ENCODE results near the gene ALG12. TPM values are rescaled to one million over a fixed set of nuclear protein-coding genes. Genes with fewer than 3 reads are reported as not detected.

ALG12 gene
- total RNA-seq, 1 donor from 2014 or later = 14.3 TPM

DNA sequence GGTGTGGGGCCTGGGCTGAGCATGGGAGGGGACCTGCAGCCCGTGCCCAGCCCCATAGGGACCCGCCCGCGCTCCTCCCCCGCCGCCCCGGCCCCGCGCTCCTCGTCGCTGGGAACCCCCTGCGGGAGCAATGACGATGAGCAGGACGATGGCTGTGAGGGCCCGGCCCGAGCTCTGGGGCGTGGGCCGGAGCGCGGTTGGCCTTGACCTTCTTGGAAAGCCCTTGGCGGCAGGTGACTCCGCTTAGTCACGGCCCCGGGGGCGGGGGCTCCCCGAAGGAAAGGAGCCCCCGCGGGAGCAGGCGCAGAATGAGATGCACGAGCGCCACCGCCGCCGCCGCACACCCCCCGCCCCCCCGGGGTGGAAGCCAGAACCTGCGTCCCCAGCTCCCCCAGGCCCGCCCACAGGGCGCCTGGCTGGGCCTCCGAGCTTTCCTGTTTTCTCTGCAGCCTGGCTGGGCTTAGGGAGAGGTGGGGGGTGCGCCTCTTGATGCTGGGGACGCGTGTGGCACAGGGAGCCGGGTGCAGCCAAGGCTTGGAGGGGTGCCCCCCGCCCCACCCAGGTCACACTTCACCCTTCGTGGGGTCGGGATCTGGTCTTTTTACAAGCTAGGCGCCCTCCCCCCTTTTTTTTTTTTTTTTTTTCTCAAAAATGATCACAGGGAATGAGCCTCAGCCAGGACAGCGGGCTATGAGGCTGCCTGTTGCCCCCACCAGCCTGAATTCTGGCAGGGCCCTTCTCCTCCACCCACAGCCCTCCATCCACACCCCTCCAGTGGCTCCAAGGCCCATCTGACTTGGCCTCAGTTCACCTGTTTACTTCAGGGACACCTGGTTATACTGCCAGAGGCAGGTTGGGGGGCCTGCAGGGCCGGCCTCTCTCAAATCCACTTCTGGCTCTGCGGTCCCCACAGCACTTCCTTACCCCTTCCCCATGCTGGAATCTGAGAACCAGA is 18.1 kb upstream of the ALG12 start:
- DNase-seq (ENCODE audit: low spot score) = peak; percentile 98
- intact Hi-C loops (cut with DNase I) = loop anchor here (2.0 to 10.0 kb wide), 3 partner anchors 25 to 269 kb away; partner anchors contain the start of genes PIM3 and SELENOO

DNA sequence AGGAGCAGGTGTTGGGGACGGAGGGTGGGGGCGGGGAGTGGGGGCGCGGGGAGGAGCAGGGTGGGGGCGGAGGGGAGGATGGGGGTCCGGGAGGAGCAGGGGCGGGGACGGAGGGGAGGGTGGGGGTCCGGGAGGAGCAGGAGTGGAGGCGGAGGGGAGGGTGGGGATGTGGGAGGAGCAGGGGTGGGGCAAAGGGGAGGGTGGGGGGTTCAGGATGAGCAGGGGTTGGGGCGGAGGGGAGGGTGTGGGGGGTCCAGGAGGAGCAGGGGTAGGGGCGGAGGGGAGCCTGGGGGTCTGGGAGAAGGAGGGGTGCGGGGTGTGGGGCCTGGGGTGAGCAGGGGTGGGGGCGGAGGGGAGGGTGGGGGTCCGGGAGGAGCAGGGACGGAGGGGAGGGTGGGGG is 17.3 kb upstream of the ALG12 start:
- DNase-seq (ENCODE audit: low spot score) = no peak
- intact Hi-C loops (cut with DNase I) = loop anchor here (10.0 kb wide), 1 partner anchor 269 kb away; the partner anchor contains the start of gene SELENOO

DNA sequence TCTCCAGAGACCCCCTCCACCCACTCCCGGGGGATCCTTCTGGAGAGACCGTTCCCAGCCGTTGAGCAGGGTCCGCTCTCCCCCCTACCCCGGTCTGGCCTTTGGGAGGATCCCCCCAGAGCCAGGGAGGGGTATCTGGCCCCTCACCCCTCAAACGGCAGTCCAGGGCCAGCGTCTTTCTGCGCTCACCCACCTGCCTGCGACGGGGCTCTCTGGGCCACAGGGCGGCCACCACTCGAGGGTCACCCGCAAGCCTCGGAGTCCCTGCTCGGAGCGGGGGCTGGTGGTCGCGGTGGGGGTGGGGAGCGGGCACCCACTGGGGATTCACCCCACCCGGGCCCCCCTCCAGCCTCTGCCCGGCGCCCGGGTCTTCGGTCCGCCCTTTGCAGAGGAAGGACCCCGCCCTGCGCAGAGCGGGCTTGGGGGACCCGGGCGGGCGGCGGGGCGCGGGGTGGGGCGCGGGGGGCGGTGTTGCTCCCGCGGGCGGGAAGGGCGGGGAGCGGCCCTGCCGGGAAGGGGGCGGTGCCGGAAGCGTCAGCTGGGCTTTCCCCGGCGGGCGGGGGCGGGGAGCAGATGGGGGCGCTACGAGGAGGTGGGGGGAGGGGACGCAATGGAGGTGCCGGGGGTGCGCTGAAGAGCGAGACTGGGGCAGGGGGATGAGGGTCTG is 16.8 kb upstream of the ALG12 start:
- peak; percentile 96 for DNase-seq (ENCODE audit: low spot score)
- intact Hi-C loops (cut with DNase I) = loop anchor here (5.0 to 10.0 kb wide), 3 partner anchors 57 to 270 kb away; partner anchors contain the start of gene SELENOO

- DNase-seq (ENCODE audit: low spot score) = peak; percentile 89
- intact Hi-C loops (cut with DNase I) = loop anchor here (5.0 to 10.0 kb wide), 3 partner anchors 58 to 270 kb away; partner anchors contain the start of gene SELENOO
Observed at GRCh38 chr22:49934160-49934890, 16.1 kb upstream of the ALG12 start.

GRCh38 chr22:49933236-49934159 is 15.3 kb upstream of the ALG12 start:
- intact Hi-C loops (cut with DNase I) = loop anchor here (5.0 to 10.0 kb wide), 3 partner anchors 59 to 271 kb away; partner anchors contain the start of gene SELENOO
- peak; percentile 78 for DNase-seq (ENCODE audit: low spot score)

GRCh38 chr22:49930596-49931412 is 12.6 kb upstream of the ALG12 start:
- intact Hi-C loops (cut with DNase I) = loop anchor here (5.0 to 10.0 kb wide), 3 partner anchors 61 to 274 kb away; partner anchors contain the start of gene SELENOO
- DNase-seq (ENCODE audit: low spot score) = peak; percentile 87

GRCh38 chr22:49929994-49930575 is 11.8 kb upstream of the ALG12 start:
- no peak for DNase-seq (ENCODE audit: low spot score)
- intact Hi-C loops (cut with DNase I) = loop anchor here (1.0 to 10.0 kb wide), 4 partner anchors 62 to 275 kb away; partner anchors contain the start of gene SELENOO

DNA sequence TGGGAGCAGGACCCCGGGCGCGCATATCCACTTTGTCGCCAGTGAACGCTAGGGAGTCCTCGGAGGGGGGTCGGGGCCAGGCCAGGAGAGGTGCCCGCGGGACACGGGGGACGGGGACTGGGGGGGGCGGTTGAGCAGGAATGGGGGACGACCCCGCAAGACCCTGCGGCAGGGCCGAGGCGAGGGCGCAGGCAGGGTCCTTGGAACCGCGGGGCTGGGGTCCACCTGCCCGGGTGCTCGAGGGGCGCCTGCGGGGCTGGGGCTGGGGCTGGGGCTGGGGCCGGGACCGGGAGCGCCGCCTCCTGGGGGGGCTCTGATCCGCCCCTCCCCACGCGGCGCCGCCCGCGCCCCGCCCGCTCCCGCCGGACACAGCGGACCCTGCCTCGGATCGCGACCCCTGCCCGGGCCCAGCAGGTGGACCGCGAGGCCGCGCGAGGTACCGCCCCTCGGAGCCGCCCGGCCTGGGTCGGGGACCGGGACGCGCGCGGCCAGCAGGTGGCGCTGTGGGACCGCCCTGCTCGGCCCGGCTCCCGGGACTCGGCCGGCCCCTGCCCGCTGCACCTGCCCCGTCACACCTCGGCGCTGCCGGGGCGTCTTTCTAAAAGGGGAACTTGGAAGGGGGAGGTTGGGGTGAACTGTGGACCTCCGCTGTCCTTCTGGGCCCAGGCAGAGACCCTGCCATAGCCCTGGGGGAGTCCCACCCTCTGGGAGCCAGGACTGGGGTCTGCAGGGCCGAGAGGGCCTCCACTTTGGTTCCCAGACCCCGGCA is 11.2 kb upstream of the ALG12 start:
- intact Hi-C loops (cut with DNase I) = loop anchor here (1.0 kb wide), 1 partner anchor 101 kb away; no protein-coding TSS in a partner anchor
- peak; percentile 84 for DNase-seq (ENCODE audit: low spot score)

- no peak for DNase-seq (ENCODE audit: low spot score)
- intact Hi-C loops (cut with DNase I) = loop anchor here (1.0 kb wide), 1 partner anchor 102 kb away; no protein-coding TSS in a partner anchor
Observed at GRCh38 chr22:49928555-49929210, 10.4 kb upstream of the ALG12 start.

GRCh38 chr22:49928185-49928495 is 9.9 kb upstream of the ALG12 start:
- DNase-seq (ENCODE audit: low spot score) = no peak
- intact Hi-C loops (cut with DNase I) = no loop called here

DNA sequence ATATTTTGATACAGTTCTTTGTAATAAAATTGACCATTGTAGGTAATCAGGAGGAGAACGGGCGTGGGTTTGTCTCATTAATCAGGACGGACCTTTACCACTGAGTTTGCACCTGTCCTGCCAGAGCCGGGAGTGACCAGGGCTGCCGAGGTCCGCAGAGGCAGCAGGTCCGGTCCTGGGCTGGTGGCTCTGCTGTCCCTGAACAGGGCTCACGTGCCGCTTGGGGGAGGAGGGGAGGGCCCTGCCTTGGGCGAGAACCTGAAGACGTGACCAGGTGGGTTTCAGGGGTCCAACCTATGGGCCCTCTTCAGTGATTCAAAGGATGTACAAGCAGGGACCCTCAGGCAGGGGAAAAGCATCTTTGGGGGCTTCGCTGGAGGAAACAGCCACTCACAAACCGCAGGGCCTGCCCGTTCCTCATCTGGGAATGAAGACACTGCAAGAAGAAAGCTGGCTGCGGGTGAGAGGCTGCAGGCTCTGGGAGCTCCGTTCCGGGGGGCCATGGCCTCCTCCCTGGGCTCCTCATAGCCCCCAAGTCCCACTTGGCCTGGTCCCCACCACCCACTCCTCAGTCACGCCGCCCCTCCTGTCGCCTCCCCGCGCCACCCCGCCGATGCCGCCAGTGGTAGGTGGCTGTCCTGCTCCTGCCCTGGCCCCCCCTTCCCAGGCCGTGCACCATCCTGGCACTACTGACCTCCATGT is 9.4 kb upstream of the ALG12 start:
- intact Hi-C loops (cut with DNase I) = no loop called here
- DNase-seq (ENCODE audit: low spot score) = no peak

DNA sequence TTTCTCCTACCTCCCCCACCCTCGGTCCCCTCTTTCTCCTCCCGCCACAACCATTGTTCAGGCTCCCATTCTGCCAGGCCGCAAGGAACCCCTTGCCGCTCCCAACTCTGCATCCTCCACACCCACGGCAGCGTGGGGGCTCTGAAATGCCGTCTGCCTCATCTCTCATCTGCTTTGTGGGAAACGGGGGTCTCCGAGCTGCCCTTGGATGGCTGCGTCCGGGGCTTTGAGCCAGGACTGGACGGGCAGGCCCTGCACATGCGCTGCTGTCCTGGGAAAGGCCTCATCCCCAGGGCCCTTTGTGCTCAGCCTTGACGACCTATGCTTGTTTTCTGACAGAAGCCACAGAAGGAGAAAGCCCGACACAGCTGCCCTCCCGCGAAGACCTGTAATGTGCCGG is 8.7 kb upstream of the ALG12 start:
- intact Hi-C loops (cut with DNase I) = no loop called here
- DNase-seq (ENCODE audit: low spot score) = no peak

DNA sequence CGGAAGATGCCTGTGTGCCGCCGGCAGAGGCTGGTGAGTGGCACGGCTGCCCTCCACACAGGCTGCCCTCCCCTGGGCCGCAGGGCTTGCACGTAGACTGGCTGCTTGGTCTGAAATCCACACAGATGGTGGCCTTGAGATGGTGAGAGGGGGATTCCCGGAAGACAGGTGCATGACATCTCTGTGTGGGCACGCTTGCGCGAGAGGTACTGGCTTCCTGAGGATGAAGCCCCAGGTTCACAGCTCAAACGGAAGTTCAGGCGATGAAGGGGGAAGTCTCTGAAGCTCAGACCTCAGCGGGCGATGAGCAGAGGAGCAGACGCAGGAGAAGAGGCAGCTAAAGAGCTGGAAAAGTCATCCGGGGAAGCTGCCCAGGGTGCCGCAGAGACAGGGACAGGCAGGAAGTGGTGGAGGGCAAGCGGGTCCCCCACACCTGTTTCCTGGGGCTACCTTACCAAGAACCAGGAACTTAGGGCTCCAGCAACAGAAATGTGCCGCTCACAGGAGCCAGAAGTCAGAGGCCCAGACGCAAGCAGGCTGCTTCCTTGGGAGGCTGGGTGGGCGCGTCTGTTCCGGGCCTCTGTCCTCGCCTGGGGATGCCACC is 7.4 kb upstream of the ALG12 start:
- intact Hi-C loops (cut with DNase I) = no loop called here
- DNase-seq (ENCODE audit: low spot score) = no peak

GRCh38 chr22:49924113-49924833 is 6.0 kb upstream of the ALG12 start:
- DNase-seq (ENCODE audit: low spot score) = no peak
- intact Hi-C loops (cut with DNase I) = no loop called here

All from cardiac septum (tissue), 1 donor.